Endodermal cell (in vitro differentiated cells): ENCODE data around the gene PSAP. TPM values are rescaled to one million over a fixed set of nuclear protein-coding genes. Genes with fewer than 3 reads are reported as not detected.

Source experiments
- DNase-seq: peaks from one replicate; pipeline ENCODE4 v3.0.0-alpha.2; 2017
- H3K27ac ChIP-seq: 2 replicates; pipeline ENCODE4 v1.5.1; 2013; ENCODE audit warnings: mild to moderate bottlenecking, low read depth, low read length, moderate library complexity
- H3K27me3 ChIP-seq: 2 replicates; pipeline ENCODE4 v1.6.1; 2013; ENCODE audit warnings: mild to moderate bottlenecking, low read length, moderate library complexity; ENCODE audit not compliant: insufficient read depth, control insufficient read depth, poor library complexity, severe bottlenecking
- H3K36me3 ChIP-seq: 2 replicates; pipeline ENCODE4 v1.7.0; 2013; ENCODE audit warnings: mild to moderate bottlenecking, low read length, moderate library complexity; ENCODE audit not compliant: control insufficient read depth, insufficient read depth
- H3K4me1 ChIP-seq: one replicate; pipeline ENCODE4 v1.7.0; 2013; ENCODE audit warnings: low read length; ENCODE audit not compliant: control insufficient read depth, insufficient read depth
- H3K4me3 ChIP-seq: 2 replicates; pipeline ENCODE4 v1.5.1; 2013; ENCODE audit warnings: mild to moderate bottlenecking, low read length, moderate library complexity
- H3K9ac ChIP-seq: 2 replicates; pipeline ENCODE4 v1.6.1; 2013; ENCODE audit warnings: mild to moderate bottlenecking, low read length, moderate library complexity; ENCODE audit not compliant: poor library complexity, severe bottlenecking; ENCODE audit errors: extremely low read depth
- H3K9me3 ChIP-seq: 2 replicates; pipeline ENCODE4 v1.6.1; 2013; ENCODE audit warnings: mild to moderate bottlenecking, low read length, moderate library complexity; ENCODE audit not compliant: control insufficient read depth
- H3K27ac Mint-ChIP-seq: 2 replicates; pipeline ENCODE4 v1.8.0; 2020; ENCODE audit warnings: mixed read lengths
- H3K27me3 Mint-ChIP-seq: 2 replicates; pipeline ENCODE4 v1.8.0; 2021; ENCODE audit warnings: mild to moderate bottlenecking, mixed read lengths; ENCODE audit not compliant: insufficient read depth
- H3K36me3 Mint-ChIP-seq: 2 replicates; pipeline ENCODE4 v1.8.0; 2020; ENCODE audit warnings: low read depth, mixed read lengths
- H3K4me1 Mint-ChIP-seq: 2 replicates; pipeline ENCODE4 v1.8.0; 2020; ENCODE audit warnings: mixed read lengths
- H3K4me3 Mint-ChIP-seq: 2 replicates; pipeline ENCODE4 v1.8.0; 2020; ENCODE audit warnings: mild to moderate bottlenecking, moderate library complexity, mixed read lengths
- H3K9me3 Mint-ChIP-seq: 2 replicates; pipeline ENCODE4 v1.8.0; 2020; ENCODE audit warnings: mild to moderate bottlenecking, mixed read lengths
- WGBS, 2 experiments: methylation state at CpG; one replicate each; pipeline versions ENCODE4 v1.1.5 to v1.1.7; 2013; ENCODE audit warnings: missing lambda C conversion rate in 2 of 2, mixed read lengths in 1 of 2; ENCODE audit not compliant: insufficient coverage in 1 of 2, insufficient read length in 1 of 2; 5-methylcytosine and 5-hydroxymethylcytosine counted together
- total RNA-seq, 2 donors: library from RNA; stranded (reverse); fragmentation: NEBNext Ultra II Directional in 1 of 2; extraction: Animal tissue kit (Norgen Biotek cat#: 25700) in 1 of 2; gene quantifications; 2 replicates in 1 of 2; 3 replicates in 1 of 2; pipeline ENCODE4 v1.2.1, GENCODE V29; 2021
- TF ChIP-seq, protein P1 (sequence below): fragments of 200-600 bp; sonication (generic); conservative IDR thresholded peaks from 2 replicates; pipeline ENCODE4 v1.5.0; 2021; ENCODE audit warnings: antibody characterized with exemption, mild to moderate bottlenecking

Gene PSAP
- total RNA-seq, 2 donors from 2014 or later = 456 to 549 TPM

- Histone ChIP-seq H3K27ac (no peak overlapping the region), H3K36me3 (no peaks in the 10 kb centered on the region), H3K9ac (no peak overlapping the region), H3K4me1 (no peaks in the 10 kb centered on the region), H3K9me3 (no peaks in the 10 kb centered on the region), H3K27me3 (no peaks in the 10 kb centered on the region), H3K4me3 (no peak overlapping the region)
- DNase-seq = no peak
- no peaks in the 10 kb centered on the region for H3K4me1 Mint-ChIP-seq
- H3K9me3 Mint-ChIP-seq = no peaks in the 10 kb centered on the region
- 71 to 84% methylated on average over 9 to 10 of the region's 10 CpGs for WGBS, 2 experiments
- H3K27me3 Mint-ChIP-seq = peaks cover 6% of the 10 kb centered on the region
- TF ChIP-seq, protein P1, sequence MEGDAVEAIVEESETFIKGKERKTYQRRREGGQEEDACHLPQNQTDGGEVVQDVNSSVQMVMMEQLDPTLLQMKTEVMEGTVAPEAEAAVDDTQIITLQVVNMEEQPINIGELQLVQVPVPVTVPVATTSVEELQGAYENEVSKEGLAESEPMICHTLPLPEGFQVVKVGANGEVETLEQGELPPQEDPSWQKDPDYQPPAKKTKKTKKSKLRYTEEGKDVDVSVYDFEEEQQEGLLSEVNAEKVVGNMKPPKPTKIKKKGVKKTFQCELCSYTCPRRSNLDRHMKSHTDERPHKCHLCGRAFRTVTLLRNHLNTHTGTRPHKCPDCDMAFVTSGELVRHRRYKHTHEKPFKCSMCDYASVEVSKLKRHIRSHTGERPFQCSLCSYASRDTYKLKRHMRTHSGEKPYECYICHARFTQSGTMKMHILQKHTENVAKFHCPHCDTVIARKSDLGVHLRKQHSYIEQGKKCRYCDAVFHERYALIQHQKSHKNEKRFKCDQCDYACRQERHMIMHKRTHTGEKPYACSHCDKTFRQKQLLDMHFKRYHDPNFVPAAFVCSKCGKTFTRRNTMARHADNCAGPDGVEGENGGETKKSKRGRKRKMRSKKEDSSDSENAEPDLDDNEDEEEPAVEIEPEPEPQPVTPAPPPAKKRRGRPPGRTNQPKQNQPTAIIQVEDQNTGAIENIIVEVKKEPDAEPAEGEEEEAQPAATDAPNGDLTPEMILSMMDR = no peak
- H3K27ac Mint-ChIP-seq = no peak overlapping the region
- no peaks in the 10 kb centered on the region for H3K36me3 Mint-ChIP-seq
- H3K4me3 Mint-ChIP-seq = no peak overlapping the region
These were observed 51.9 kb downstream of the PSAP start for GRCh38 chr10:71799112-71799511.

DNA sequence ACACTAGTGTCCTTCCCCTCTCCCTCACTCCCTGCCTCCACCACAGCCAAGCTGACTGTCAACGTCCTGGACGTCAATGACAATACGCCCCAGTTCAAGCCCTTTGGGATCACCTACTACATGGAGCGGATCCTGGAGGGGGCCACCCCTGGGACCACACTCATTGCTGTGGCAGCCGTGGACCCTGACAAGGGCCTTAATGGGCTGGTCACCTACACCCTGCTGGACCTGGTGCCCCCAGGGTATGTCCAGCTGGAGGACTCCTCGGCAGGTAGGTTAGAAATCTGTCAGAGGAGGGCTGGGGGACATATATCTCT, 52.8 kb downstream of the PSAP start:
- H3K9ac ChIP-seq = no peak overlapping the region
- TF ChIP-seq, protein P1 = no peak
- 84 to 92% methylated on average over 4 to 6 of the region's 6 CpGs for WGBS, 2 experiments
- no peak overlapping the region for H3K4me3 Mint-ChIP-seq
- no peak for DNase-seq
- H3K4me3 ChIP-seq = no peak overlapping the region
- no peak overlapping the region for H3K27ac Mint-ChIP-seq
- H3K27ac ChIP-seq = no peak overlapping the region
- H3K4me1 ChIP-seq = no peaks in the 10 kb centered on the region
- no peaks in the 10 kb centered on the region for H3K4me1 Mint-ChIP-seq
- H3K27me3 Mint-ChIP-seq = peaks cover 5% of the 10 kb centered on the region
- no peaks in the 10 kb centered on the region for H3K9me3 ChIP-seq
- H3K36me3 Mint-ChIP-seq = no peaks in the 10 kb centered on the region
- no peaks in the 10 kb centered on the region for H3K27me3 ChIP-seq
- no peaks in the 10 kb centered on the region for H3K9me3 Mint-ChIP-seq
- H3K36me3 ChIP-seq = no peaks in the 10 kb centered on the region

- Mint-ChIP-seq H3K9me3 (no peaks in the 10 kb centered on the region), H3K4me3 (no peak overlapping the region), H3K36me3 (no peaks in the 10 kb centered on the region), H3K27ac (no peak overlapping the region), H3K27me3 (peaks cover 6% of the 10 kb centered on the region), H3K4me1 (no peaks in the 10 kb centered on the region)
- Histone ChIP-seq H3K4me3 (no peak overlapping the region), H3K9me3 (no peaks in the 10 kb centered on the region), H3K4me1 (no peaks in the 10 kb centered on the region), H3K27me3 (no peaks in the 10 kb centered on the region), H3K27ac (no peak overlapping the region), H3K9ac (no peak overlapping the region), H3K36me3 (no peaks in the 10 kb centered on the region)
- TF ChIP-seq, protein P1 = no peak
- 83 to 90% methylated on average over 6 to 10 of the region's 10 CpGs for WGBS, 2 experiments
- no peak for DNase-seq
These were observed 53.3 kb downstream of the PSAP start for GRCh38 chr10:71797533-71798307.
